ENCODE results near the gene ZMAT3. TPM values are rescaled to one million over a fixed set of nuclear protein-coding genes. Genes with fewer than 3 reads are reported as not detected.
"Not testable (repeated sequence)": the region's sequence is repeated elsewhere in the genome, so short reads cannot be mapped to it uniquely, and the experiment has no call there.

ZMAT3 gene
- total RNA-seq, 3 donors from 2014 or later, result 10.4 to 19.5 (median 16.7) TPM

DNA sequence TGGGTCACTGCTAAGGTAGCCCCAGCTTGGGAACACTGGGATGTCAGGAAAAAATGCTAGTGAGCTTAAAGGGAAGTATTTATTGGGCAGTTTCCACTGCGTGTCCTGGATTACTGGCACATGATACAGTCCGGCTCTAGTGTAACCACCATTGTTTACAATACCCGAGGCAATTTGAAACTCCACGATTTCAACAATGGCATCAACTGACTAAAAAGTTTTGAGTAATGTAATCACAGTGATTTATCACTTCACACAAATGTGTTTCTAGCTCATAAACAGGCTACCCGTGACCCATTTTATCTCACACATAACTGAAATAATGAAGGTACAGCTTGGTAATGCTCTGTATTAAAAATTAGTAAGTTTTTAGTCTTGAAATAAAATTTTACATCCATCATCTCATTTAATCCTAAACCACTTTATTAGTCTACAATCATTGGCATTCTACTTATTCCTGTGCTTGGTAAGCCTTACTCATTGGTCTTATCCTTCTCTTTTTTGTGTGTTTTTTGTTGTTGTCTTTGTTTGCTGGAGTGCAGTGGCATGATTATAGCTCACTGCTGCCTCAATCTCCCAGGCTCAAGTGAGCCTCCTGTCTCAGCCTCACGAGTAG lies 7.6 kb downstream of the ZMAT3 start:
- Histone ChIP-seq H3K36me3 (no peaks in the 10 kb centered on the region), H3K27me3 (no peaks in the 10 kb centered on the region), H3K4me3 (no peak overlapping the region), H3K9me3 (no peaks in the 10 kb centered on the region), H3K4me1 (no peaks in the 10 kb centered on the region), H3K27ac (peak overlapping the region in 1 of 2 donors; percentile 26)
- no peak for TF ChIP-seq POLR2AphosphoS5 (IDR thresholded peaks at IDR 0.05)
- TF ChIP-seq, protein P1, sequence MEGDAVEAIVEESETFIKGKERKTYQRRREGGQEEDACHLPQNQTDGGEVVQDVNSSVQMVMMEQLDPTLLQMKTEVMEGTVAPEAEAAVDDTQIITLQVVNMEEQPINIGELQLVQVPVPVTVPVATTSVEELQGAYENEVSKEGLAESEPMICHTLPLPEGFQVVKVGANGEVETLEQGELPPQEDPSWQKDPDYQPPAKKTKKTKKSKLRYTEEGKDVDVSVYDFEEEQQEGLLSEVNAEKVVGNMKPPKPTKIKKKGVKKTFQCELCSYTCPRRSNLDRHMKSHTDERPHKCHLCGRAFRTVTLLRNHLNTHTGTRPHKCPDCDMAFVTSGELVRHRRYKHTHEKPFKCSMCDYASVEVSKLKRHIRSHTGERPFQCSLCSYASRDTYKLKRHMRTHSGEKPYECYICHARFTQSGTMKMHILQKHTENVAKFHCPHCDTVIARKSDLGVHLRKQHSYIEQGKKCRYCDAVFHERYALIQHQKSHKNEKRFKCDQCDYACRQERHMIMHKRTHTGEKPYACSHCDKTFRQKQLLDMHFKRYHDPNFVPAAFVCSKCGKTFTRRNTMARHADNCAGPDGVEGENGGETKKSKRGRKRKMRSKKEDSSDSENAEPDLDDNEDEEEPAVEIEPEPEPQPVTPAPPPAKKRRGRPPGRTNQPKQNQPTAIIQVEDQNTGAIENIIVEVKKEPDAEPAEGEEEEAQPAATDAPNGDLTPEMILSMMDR (IDR thresholded peaks at IDR 0.05), result no peak
- no peak for TF ChIP-seq POLR2A (IDR thresholded peaks at IDR 0.05)
- intact Hi-C loops (cut with DNase I; ENCODE audit: low total_unique reads), result no loop called here
- DNase-seq (ENCODE audit: low spot score in 2 of 2), result no peak

DNA sequence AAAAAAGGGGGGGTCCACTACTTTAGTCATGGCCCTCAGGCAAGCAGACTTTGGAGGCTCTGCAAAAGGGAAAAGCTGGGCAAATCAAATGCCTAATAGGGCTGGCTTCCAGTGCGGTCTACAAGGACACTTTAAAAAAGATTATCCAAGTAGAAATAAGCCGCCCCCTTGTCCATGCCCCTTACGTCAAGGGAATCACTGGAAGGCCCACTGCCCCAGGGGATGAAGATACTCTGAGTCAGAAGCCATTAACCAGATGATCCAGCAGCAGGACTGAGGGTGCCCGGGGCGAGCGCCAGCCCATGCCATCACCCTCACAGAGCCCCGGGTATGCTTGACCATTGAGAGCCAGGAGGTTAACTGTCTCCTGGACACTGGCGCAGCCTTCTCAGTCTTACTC lies 15.3 kb downstream of the ZMAT3 start:
- Histone ChIP-seq H3K36me3 (no peaks in the 10 kb centered on the region), H3K27ac (no peak overlapping the region), H3K9me3 (peaks cover 0 to 1% of the 10 kb centered on the region in 2 donors), H3K4me3 (no peak overlapping the region), H3K27me3 (no peaks in the 10 kb centered on the region), H3K4me1 (no peaks in the 10 kb centered on the region)
- no peak for DNase-seq (ENCODE audit: low spot score in 2 of 2)
- TF ChIP-seq POLR2A (IDR thresholded peaks at IDR 0.05) (no peak), POLR2AphosphoS5 (IDR thresholded peaks at IDR 0.05) (no peak)
- TF ChIP-seq, protein P1 (IDR thresholded peaks at IDR 0.05), result no peak
- intact Hi-C loops (cut with DNase I; ENCODE audit: low total_unique reads), result no loop called here

- not testable (repeated sequence) for H3K36me3 ChIP-seq, H3K27me3 ChIP-seq
Measured at GRCh38 chr3:179054565-179054964, 17.0 kb downstream of the ZMAT3 start.

DNA sequence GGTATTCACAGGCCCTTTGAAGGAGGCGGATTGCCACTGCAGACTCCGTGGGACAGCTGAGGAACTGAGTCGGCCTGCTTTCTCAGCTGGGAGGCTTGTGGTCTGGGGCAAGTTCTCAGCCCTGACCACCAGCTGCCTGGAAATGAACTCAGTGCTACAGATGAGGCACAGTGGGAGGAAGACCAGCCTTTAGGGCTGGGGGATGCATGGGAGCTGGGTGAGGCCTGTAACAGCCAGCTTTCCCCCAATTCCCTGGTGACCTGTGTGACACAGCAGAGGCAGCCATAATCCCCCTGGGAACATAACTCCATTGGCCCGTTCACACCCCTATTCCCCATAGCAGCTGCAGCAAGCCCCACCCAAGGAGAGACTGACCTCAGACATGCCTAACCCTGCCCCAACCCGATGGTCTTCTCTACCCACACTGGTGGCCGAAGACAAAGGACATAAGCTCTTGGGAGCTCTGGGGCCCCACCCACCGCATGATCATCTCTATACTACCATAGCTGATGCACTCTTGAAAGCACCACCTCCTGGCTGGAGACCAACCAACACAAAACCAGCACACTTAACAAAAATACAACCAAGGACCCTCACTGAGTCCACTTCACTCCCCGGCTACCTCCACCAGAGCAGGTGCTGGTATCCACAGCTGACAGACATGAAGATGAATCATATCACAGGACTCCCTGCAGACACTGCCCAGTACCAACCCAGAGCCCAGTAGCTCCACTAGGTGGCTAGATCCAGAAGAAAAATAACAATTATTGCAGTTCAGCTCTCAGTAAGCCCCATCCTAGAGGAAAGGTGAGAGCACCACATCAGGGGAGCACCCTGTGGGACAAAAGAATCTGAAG lies 24.9 kb downstream of the ZMAT3 start:
- Histone ChIP-seq H3K27ac (no peak overlapping the region), H3K4me1 (no peaks in the 10 kb centered on the region), H3K4me3 (no peak overlapping the region), H3K9me3 (peaks cover 0 to 6% of the 10 kb centered on the region in 2 donors), H3K36me3 (no peaks in the 10 kb centered on the region), H3K27me3 (no peaks in the 10 kb centered on the region)
- no peak for TF ChIP-seq POLR2AphosphoS5 (IDR thresholded peaks at IDR 0.05)
- no peak for TF ChIP-seq POLR2A (IDR thresholded peaks at IDR 0.05)
- TF ChIP-seq, protein P1 (IDR thresholded peaks at IDR 0.05), result no peak
- intact Hi-C loops (cut with DNase I; ENCODE audit: low total_unique reads), result loop anchor here (5.0 kb wide), 1 partner anchor 174 kb away; no protein-coding TSS in a partner anchor
- no peak for DNase-seq (ENCODE audit: low spot score in 2 of 2)

More at GRCh38 chr3:179054565-179054964, 17.0 kb downstream of the ZMAT3 start:
- DNase-seq (ENCODE audit: low spot score in 2 of 2); H3K4me3 ChIP-seq; intact Hi-C loops (cut with DNase I; ENCODE audit: low total_unique reads); H3K4me1 ChIP-seq; H3K9me3 ChIP-seq; H3K27ac ChIP-seq: not testable (repeated sequence)

- Histone ChIP-seq H3K4me3 (no peak overlapping the region), H3K36me3 (no peaks in the 10 kb centered on the region), H3K4me1 (no peaks in the 10 kb centered on the region), H3K27me3 (no peaks in the 10 kb centered on the region), H3K9me3 (no peaks in the 10 kb centered on the region), H3K27ac (no peak overlapping the region)
- DNase-seq (ENCODE audit: low spot score in 2 of 2), result no peak
- intact Hi-C loops (cut with DNase I; ENCODE audit: low total_unique reads), result loop anchor here (5.0 kb wide), 1 partner anchor 174 kb away; no protein-coding TSS in a partner anchor
- no peak for TF ChIP-seq POLR2AphosphoS5 (IDR thresholded peaks at IDR 0.05)
- no peak for TF ChIP-seq POLR2A (IDR thresholded peaks at IDR 0.05)
- TF ChIP-seq, protein P1 (IDR thresholded peaks at IDR 0.05), result no peak
Measured at GRCh38 chr3:179045719-179046402, 25.7 kb downstream of the ZMAT3 start.

DNA sequence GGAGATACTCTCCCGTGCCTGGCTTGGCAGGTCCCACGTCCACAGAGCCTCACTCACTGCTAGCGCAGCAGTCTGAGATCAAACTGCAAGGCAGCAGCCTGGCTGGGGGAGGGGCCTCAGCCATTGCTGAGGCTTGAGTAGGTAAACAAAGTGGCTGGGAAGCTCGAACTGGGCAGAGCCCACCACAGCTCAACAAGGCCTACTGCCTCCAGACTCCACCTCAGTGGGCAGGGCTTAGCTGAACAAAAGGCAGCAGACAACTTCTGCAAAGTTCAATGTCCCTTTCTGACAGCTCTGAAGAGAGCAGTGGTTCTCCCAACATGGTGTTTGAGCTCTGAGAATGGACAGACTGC lies 32.7 kb downstream of the ZMAT3 start:
- H3K27me3 ChIP-seq; intact Hi-C loops (cut with DNase I; ENCODE audit: low total_unique reads); H3K9me3 ChIP-seq; H3K4me3 ChIP-seq; DNase-seq (ENCODE audit: low spot score in 2 of 2); H3K36me3 ChIP-seq; H3K27ac ChIP-seq; H3K4me1 ChIP-seq: not testable (repeated sequence)

Measured in breast epithelium (tissue), 4 donors.